HepG2 (cell line): ENCODE data around the gene CRLF2. TPM values are rescaled to one million over a fixed set of nuclear protein-coding genes. Genes with fewer than 3 reads are reported as not detected.
A peak's percentile ranks its signal among the peaks of the same experiment; 100 is the strongest.

Experiments used
- ATAC-seq: fragments of 200-7000 bp; cut with Tn5 transposase; 3 replicates; pipeline ENCODE4 v1.9.1; 2020; ENCODE audit warnings: mild to moderate bottlenecking, moderate library complexity
- BruUV-seq: library from RNA; stranded (reverse); fragments of 400-500 nt; replicated peaks from 2 replicates; lab custom pipeline; 2021; lab: Mats Ljungman, UMichigan
- CTCF ChIA-PET: fragments of 300-600 bp; formaldehyde crosslinking; extraction: SDS; loops from one replicate; lab custom pipeline; 2021; ENCODE audit warnings: low total read pairs, inconsistent platforms, low intra/inter-chr PET ratio; lab: Yijun Ruan, JAX
- POLR2A ChIA-PET: fragments of 350-600 bp; sonication (Branson Sonifier 250); formaldehyde crosslinking; loops from one replicate; lab custom pipeline; 2020; ENCODE audit warnings: antibody characterized with exemption, inconsistent platforms; lab: Yijun Ruan, JAX
- DNase-seq: peaks from one replicate; pipeline ENCODE4 v3.0.0-alpha.2; 2015; ENCODE audit warnings: low spot score
- FAIRE-seq: peaks from 3 replicates; lab custom pipeline; 2011; peaks lifted over from hg19 to GRCh38; lab: Jason Lieb, UNC
- H2AFZ ChIP-seq: one replicate; pipeline ENCODE4 v1.6.1; 2011; ENCODE audit warnings: low read length, inconsistent platforms
- H3K27ac ChIP-seq: fragments of 300-600 bp; 3 replicates; pipeline ENCODE4 v1.8.0; 2011; ENCODE audit warnings: mixed run types, mild to moderate bottlenecking, mixed read lengths, low read length, inconsistent platforms; ENCODE audit not compliant: insufficient read depth; ENCODE audit errors: extremely low read length
- H3K27me3 ChIP-seq, 2 experiments: fragments of 200-600 bp in 1 of 2; 2 replicates in 1 of 2; 3 replicates in 1 of 2; pipeline versions ENCODE4 v1.6.0 to v1.8.0; 2011; ENCODE audit warnings: low read length in 2 of 2, mild to moderate bottlenecking in 2 of 2, moderate library complexity in 2 of 2, inconsistent platforms in 1 of 2; ENCODE audit not compliant: insufficient read depth in 2 of 2, control insufficient read depth in 1 of 2
- H3K36me3 ChIP-seq, 2 experiments: fragments of 200-600 bp in 1 of 2; replicated peaks in 1 of 2; 2 replicates in 1 of 2; 3 replicates in 1 of 2; pipeline versions ENCODE4 v1.5.1 to v1.8.0; 2011; ENCODE audit warnings: low read length in 2 of 2, inconsistent platforms in 1 of 2; ENCODE audit not compliant: insufficient read depth in 2 of 2, control insufficient read depth in 1 of 2
- H3K4me1 ChIP-seq: 2 replicates; pipeline ENCODE4 v1.5.1; 2012; ENCODE audit warnings: low read length, inconsistent platforms; ENCODE audit not compliant: insufficient read depth
- H3K4me2 ChIP-seq: 2 replicates; pipeline ENCODE4 v1.6.0; 2011; ENCODE audit warnings: low read depth, low read length, inconsistent platforms
- H3K4me3 ChIP-seq, 3 experiments: fragments of 200-600 bp in 1 of 3; sonication (generic), shearing (Covaris generic) in 1 of 3; replicated peaks in 1 of 3; 2 replicates each; pipeline ENCODE4 v1.5.1; 2011 to 2016; ENCODE audit warnings: low read length in 3 of 3, inconsistent platforms in 2 of 3, low read depth in 2 of 3, mild to moderate bottlenecking in 2 of 3, control low read depth in 1 of 3, mixed read lengths in 1 of 3; ENCODE audit not compliant: insufficient read depth in 1 of 3
- H3K79me2 ChIP-seq: one replicate; pipeline ENCODE4 v1.6.1; 2011; ENCODE audit warnings: low read length, inconsistent platforms; ENCODE audit not compliant: insufficient read depth
- H3K9ac ChIP-seq: 2 replicates; pipeline ENCODE4 v1.6.0; 2011; ENCODE audit warnings: mild to moderate bottlenecking, low read depth, low read length, inconsistent platforms; ENCODE audit not compliant: insufficient read depth
- H3K9me3 ChIP-seq: 2 replicates; pipeline ENCODE4 v1.5.1; 2012; ENCODE audit warnings: mild to moderate bottlenecking, low read length
- H4K20me1 ChIP-seq: 2 replicates; pipeline ENCODE4 v1.6.0; 2011; ENCODE audit warnings: inconsistent platforms, mild to moderate bottlenecking, low read length, moderate library complexity; ENCODE audit not compliant: insufficient read depth
- ADNP ChIP-seq: sonication (generic); formaldehyde crosslinking; IDR thresholded peaks from 2 replicates; pipeline ENCODE4 v1.4.0; 2020; ENCODE audit warnings: missing genetic modification reagents
- DNMT1 ChIP-seq: sonication (generic); formaldehyde crosslinking; IDR thresholded peaks from 2 replicates; pipeline ENCODE4 v1.5.1; 2020; ENCODE audit warnings: mild to moderate bottlenecking, missing genetic modification reagents
- HNRNPK ChIP-seq: fragments of 200-400 bp; formaldehyde crosslinking; IDR thresholded peaks from 2 replicates; pipeline ENCODE4 v1.6.1; 2018; ENCODE audit warnings: low read length, low read depth, moderate library complexity, mild to moderate bottlenecking; ENCODE audit not compliant: poor library complexity, severe bottlenecking
- MXD4 ChIP-seq: IDR thresholded peaks from 2 replicates; pipeline ENCODE4 v1.6.1; 2016; ENCODE audit warnings: mild to moderate bottlenecking, missing biosample characterization, missing genetic modification reagents
- NR2F1 ChIP-seq, 2 experiments: fragments of 450-650 bp in 1 of 2; formaldehyde crosslinking in 1 of 2; IDR thresholded peaks; 2 replicates each; pipeline versions ENCODE4 v1.5.0 to v1.6.1; 2016 to 2020; ENCODE audit warnings: mild to moderate bottlenecking in 1 of 2, missing compliant biosample characterization in 1 of 2, missing genetic modification reagents in 1 of 2, moderate library complexity in 1 of 2
- PCBP1 ChIP-seq: fragments of 200-400 bp; formaldehyde crosslinking; IDR thresholded peaks from 2 replicates; pipeline ENCODE4 v1.6.1; 2017; ENCODE audit warnings: mild to moderate bottlenecking, low read depth, low read length, borderline replicate concordance
- ZMYM4 ChIP-seq: sonication (generic); formaldehyde crosslinking; IDR thresholded peaks from 2 replicates; pipeline ENCODE4 v1.8.1; 2023; ENCODE audit warnings: mild to moderate bottlenecking, missing genetic modification reagents
- ZNF180 ChIP-seq: sonication (generic); formaldehyde crosslinking; IDR thresholded peaks from 2 replicates; pipeline ENCODE4 v1.4.0; 2020; ENCODE audit warnings: low read depth, missing genetic modification reagents, borderline replicate concordance
- ZNF556 ChIP-seq: sonication (generic); formaldehyde crosslinking; IDR thresholded peaks from 2 replicates; pipeline ENCODE4 v1.4.0; 2020; ENCODE audit warnings: mild to moderate bottlenecking, missing genetic modification reagents, borderline replicate concordance
- ZNF629 ChIP-seq: sonication (generic); formaldehyde crosslinking; conservative IDR thresholded peaks from 2 replicates; pipeline ENCODE4 v1.5.0; 2020; ENCODE audit warnings: missing genetic modification reagents
- ZNF773 ChIP-seq: sonication (generic); formaldehyde crosslinking; IDR thresholded peaks from 2 replicates; pipeline ENCODE4 v1.4.0; 2020; ENCODE audit warnings: missing genetic modification reagents, borderline replicate concordance
- WGBS: methylation state at CpG from one replicate; pipeline ENCODE4 v1.1.6; 2017; ENCODE audit warnings: low lambda C conversion rate; 5-methylcytosine and 5-hydroxymethylcytosine counted together
- in situ Hi-C: cut with HindIII; loops from 2 replicates; pipeline ENCODE4 v1.10.0; 2017; ENCODE audit warnings: low pct_unique_long_range_greater_than_20kb; ENCODE audit not compliant: extremely low pct_ligation_motif_present
- intact Hi-C: fragments of 100-400 bp; cut with micrococcal nuclease; formaldehyde crosslinking; loops from one replicate; pipeline ENCODE4 v1.10.0; 2022; ENCODE audit not compliant: unreplicated experiment
- polyA plus RNA-seq, 8 experiments: library from polyadenylated mRNA; depleted of rRNA in 3 of 8; stranded (reverse) in 7 of 8; unstranded in 1 of 8; fragments of >200 nt; fragmentation: Illumina TruSeq in 4 of 8; extraction: Trizol in 4 of 8; gene quantifications; 2 replicates each; pipeline versions ENCODE4 v1.2.1 to v1.2.3, GENCODE V29; 2011 to 2016; ENCODE audit warnings: low read depth in 4 of 8, missing spikeins in 1 of 8, mixed read lengths in 1 of 8; ENCODE audit not compliant: insufficient read depth in 1 of 8
- total RNA-seq, 5 experiments: library from RNA; depleted of rRNA; stranded (reverse); fragments of >200 nt; fragmentation: Illumina TruSeq; extraction: Trizol; gene quantifications; 2 replicates each; pipeline ENCODE4 v1.2.3, GENCODE V29; 2016; ENCODE audit warnings: low read depth in 1 of 5
- TF ChIP-seq, protein P1 (sequence below): sonication (generic); formaldehyde crosslinking; IDR thresholded peaks from 2 replicates; pipeline ENCODE4 v1.4.0; 2020; ENCODE audit warnings: mild to moderate bottlenecking, missing genetic modification reagents

CRLF2 gene
- total and polyA plus RNA-seq, 2 of the 13 experiments (the other 11 are each of a cell fraction or from before 2014, with no cell fraction given), result not detected

DNA sequence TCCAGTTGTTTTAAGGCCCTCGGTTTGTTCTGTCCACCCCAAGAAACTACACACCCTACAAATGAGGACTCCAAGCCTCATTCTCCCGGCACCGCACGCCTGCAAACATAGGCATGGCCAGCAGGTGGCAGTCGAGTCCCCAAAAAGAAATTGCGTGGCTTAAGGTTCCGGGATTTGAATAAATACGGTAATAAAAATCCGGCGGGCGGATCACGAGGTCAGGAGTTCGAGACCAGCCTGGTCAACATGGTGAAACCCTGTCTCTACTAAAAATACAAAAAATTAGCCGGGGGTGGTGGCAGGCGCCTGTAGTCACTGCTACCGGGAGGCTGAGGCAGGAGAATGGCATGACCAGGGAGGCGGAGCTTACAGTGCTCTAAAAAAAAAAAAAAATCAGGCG lies 34.4 kb upstream of the CRLF2 start (continued):
- TF ChIP-seq MXD4 (no peak), ZNF629 (0 out of 2 replicates have a peak, but pooled peaks have one; percentile 10), ADNP (CRISPR knock-in tag) (0 out of 2 replicates have a peak, but pooled peaks have one; percentile 41), ZNF180 (CRISPR knock-in tag) (no peak), ZNF556 (CRISPR knock-in tag) (no peak), NR2F1 (CRISPR knock-in tag; IDR thresholded peaks at IDR 0.05) (no peak)

DNA sequence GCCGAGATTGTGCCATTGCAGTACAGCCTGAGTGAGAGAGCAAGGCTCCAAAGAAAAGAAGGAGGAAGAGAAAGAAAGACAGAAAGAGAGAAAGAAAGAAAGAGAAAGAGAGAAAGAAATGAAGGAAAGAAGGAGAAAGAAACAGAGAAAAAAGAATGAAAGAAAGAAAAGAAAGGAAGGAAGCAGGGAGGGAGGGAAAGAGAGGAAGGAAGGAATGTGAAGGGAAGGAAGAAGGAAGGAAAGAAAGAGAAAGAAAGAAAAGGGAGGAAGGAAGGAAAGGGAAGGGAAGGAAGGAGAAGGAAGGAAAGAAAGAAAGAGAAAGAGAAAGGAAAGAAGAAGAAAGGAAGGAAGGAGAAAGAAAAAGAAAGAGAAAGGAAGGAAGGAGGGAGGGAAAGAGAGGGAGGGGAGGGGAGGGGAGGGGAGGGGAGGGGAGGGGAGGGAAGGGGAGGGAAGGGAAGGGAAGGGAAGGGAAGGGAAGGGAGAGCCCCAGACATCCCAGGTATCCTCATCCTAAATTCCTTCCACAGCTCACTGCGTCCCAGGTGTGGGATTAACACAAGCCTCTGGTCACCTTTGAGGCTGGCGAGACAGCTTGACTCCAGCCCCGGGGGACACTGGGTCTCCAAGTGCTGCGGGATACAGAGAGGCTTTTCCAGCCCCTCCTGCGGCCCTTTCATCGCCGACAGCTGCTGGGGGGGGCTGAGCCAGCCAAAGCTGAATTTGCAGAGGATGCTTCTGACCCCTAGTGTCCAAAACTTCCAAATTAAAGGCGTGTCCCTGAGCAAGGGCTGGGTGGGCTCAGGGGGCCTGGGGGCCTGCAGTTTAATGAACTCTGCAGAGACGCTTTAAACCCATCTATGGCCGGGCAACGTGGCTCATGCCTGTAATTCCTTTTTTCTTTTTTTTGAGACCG lies 32.0 kb upstream of the CRLF2 start:
- Histone ChIP-seq H3K27ac (no peak overlapping the region), H3K4me3 (no peak overlapping the region), H3K4me1 (peaks cover 11% of the 10 kb centered on the region), H3K9ac (no peak overlapping the region), H4K20me1 (no peaks in the 10 kb centered on the region), H3K27me3 (0 out of 5 replicates have a peak, but pooled peaks cover 0 to 2% of the 10 kb centered on the region in 2 experiments), H3K9me3 (no peaks in the 10 kb centered on the region), H3K79me2 (no peaks in the 10 kb centered on the region), H2AFZ (no peak overlapping the region), H3K4me2 (no peak overlapping the region), H3K36me3 (no peaks in the 10 kb centered on the region)
- ChIA-PET POLR2A (no interaction called here), CTCF (no interaction called here)
- intact Hi-C loops, result no loop called here
- no peak for ATAC-seq
- FAIRE-seq, result no peak
- in situ Hi-C loops, result no loop called here
- BruUV-seq, result no TSS peak
- TF ChIP-seq ZNF773 (CRISPR knock-in tag) (no peak), ZMYM4 (CRISPR knock-in tag) (no peak), PCBP1 (0 out of 2 replicates have a peak, but pooled peaks have one; percentile 49), HNRNPK (peak; percentile 75), DNMT1 (CRISPR knock-in tag) (no peak)
- TF ChIP-seq, protein P1, sequence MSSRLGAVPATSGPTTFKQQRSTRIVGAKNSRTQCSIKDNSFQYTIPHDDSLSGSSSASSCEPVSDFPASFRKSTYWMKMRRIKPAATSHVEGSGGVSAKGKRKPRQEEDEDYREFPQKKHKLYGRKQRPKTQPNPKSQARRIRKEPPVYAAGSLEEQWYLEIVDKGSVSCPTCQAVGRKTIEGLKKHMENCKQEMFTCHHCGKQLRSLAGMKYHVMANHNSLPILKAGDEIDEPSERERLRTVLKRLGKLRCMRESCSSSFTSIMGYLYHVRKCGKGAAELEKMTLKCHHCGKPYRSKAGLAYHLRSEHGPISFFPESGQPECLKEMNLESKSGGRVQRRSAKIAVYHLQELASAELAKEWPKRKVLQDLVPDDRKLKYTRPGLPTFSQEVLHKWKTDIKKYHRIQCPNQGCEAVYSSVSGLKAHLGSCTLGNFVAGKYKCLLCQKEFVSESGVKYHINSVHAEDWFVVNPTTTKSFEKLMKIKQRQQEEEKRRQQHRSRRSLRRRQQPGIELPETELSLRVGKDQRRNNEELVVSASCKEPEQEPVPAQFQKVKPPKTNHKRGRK (CRISPR knock-in tag), result peak; percentile 47; the same call in 1 of the 2 replicates
- no peak for DNase-seq
- 31% methylated on average over 5 of the region's 13 CpGs for WGBS
